ENCODE measurements around the gene TFAP2D. TPM values are rescaled to one million over a fixed set of nuclear protein-coding genes. Genes with fewer than 3 reads are reported as not detected.

The TFAP2D gene
- total and polyA plus RNA-seq, 10 of the 15 experiments (the other 5 are each of a cell fraction or from before 2014, with no cell fraction given): not detected

- TF ChIP-seq MAX (IDR thresholded peaks at IDR 0.05; ENCODE audit: low read depth, low read length): no peak
- no peak for TF ChIP-seq ZBTB11 (CRISPR knock-in tag; IDR thresholded peaks at IDR 0.05)
- TF ChIP-seq, protein P1, sequence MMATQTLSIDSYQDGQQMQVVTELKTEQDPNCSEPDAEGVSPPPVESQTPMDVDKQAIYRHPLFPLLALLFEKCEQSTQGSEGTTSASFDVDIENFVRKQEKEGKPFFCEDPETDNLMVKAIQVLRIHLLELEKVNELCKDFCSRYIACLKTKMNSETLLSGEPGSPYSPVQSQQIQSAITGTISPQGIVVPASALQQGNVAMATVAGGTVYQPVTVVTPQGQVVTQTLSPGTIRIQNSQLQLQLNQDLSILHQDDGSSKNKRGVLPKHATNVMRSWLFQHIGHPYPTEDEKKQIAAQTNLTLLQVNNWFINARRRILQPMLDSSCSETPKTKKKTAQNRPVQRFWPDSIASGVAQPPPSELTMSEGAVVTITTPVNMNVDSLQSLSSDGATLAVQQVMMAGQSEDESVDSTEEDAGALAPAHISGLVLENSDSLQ (IDR thresholded peaks at IDR 0.05): no peak
- TF ChIP-seq, protein P2, sequence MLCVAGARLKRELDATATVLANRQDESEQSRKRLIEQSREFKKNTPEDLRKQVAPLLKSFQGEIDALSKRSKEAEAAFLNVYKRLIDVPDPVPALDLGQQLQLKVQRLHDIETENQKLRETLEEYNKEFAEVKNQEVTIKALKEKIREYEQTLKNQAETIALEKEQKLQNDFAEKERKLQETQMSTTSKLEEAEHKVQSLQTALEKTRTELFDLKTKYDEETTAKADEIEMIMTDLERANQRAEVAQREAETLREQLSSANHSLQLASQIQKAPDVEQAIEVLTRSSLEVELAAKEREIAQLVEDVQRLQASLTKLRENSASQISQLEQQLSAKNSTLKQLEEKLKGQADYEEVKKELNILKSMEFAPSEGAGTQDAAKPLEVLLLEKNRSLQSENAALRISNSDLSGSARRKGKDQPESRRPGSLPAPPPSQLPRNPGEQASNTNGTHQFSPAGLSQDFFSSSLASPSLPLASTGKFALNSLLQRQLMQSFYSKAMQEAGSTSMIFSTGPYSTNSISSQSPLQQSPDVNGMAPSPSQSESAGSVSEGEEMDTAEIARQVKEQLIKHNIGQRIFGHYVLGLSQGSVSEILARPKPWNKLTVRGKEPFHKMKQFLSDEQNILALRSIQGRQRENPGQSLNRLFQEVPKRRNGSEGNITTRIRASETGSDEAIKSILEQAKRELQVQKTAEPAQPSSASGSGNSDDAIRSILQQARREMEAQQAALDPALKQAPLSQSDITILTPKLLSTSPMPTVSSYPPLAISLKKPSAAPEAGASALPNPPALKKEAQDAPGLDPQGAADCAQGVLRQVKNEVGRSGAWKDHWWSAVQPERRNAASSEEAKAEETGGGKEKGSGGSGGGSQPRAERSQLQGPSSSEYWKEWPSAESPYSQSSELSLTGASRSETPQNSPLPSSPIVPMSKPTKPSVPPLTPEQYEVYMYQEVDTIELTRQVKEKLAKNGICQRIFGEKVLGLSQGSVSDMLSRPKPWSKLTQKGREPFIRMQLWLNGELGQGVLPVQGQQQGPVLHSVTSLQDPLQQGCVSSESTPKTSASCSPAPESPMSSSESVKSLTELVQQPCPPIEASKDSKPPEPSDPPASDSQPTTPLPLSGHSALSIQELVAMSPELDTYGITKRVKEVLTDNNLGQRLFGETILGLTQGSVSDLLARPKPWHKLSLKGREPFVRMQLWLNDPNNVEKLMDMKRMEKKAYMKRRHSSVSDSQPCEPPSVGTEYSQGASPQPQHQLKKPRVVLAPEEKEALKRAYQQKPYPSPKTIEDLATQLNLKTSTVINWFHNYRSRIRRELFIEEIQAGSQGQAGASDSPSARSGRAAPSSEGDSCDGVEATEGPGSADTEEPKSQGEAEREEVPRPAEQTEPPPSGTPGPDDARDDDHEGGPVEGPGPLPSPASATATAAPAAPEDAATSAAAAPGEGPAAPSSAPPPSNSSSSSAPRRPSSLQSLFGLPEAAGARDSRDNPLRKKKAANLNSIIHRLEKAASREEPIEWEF (IDR thresholded peaks at IDR 0.05; ENCODE audit: insufficient replicate concordance, low read depth, low read length): no peak
- TF ChIP-seq NR2C2 (IDR thresholded peaks at IDR 0.05; ENCODE audit: borderline replicate concordance, control insufficient read depth, insufficient read length, low read depth): no peak
- no peak for TF ChIP-seq SP1 (IDR thresholded peaks at IDR 0.05; ENCODE audit: low read depth, low read length)
- no peak for TF ChIP-seq PAX8 (IDR thresholded peaks at IDR 0.05)
- TF ChIP-seq ZZZ3 (IDR thresholded peaks at IDR 0.05; ENCODE audit: control insufficient read depth, insufficient read length, low read depth): no peak
- TF ChIP-seq NRF1 (conservative IDR thresholded peaks at IDR 0.05; ENCODE audit: low read depth, low read length): no peak
- TF ChIP-seq CBX5 (IDR thresholded peaks at IDR 0.05; ENCODE audit: low read depth): no peak
- no peak for TF ChIP-seq YY1 (IDR thresholded peaks at IDR 0.05; ENCODE audit: low read depth, low read length)
- no peak for TF ChIP-seq ZNF217 (IDR thresholded peaks at IDR 0.05)
- TF ChIP-seq EED (IDR thresholded peaks at IDR 0.05; ENCODE audit: low read depth): no peak
- TF ChIP-seq MEF2B (IDR thresholded peaks at IDR 0.05; ENCODE audit: partially characterized antibody, poor library complexity, severe bottlenecking): no peak
- TF ChIP-seq HDAC2 (IDR thresholded peaks at IDR 0.05): no peak
- TF ChIP-seq TBL1XR1 (IDR thresholded peaks at IDR 0.05; ENCODE audit: low read depth, low read length): no peak
- no peak for TF ChIP-seq RBBP5 (conservative IDR thresholded peaks at IDR 0.05)
Measured at GRCh38 chr6:50744976-50745375, 31.6 kb downstream of the TFAP2D start (continued).

Measured in GM12878 (cell line).